GM12878 (cell line): ENCODE measurements around the gene C1QTNF7. TPM values are rescaled to one million over a fixed set of nuclear protein-coding genes. Genes with fewer than 3 reads are reported as not detected.

Source experiments
- ATAC-seq: fragments of 200-7000 bp; cut with Tn5 transposase; 3 replicates; pipeline ENCODE4 v1.9.1; 2020; ENCODE audit warnings: mild to moderate bottlenecking, moderate library complexity
- BruUV-seq: library from RNA; stranded (reverse); fragments of 400-500 nt; replicated peaks from 2 replicates; lab custom pipeline; 2021; lab: Mats Ljungman, UMichigan
- CTCF ChIA-PET: fragments of 300-600 bp; sonication (Branson Sonifier 250); formaldehyde crosslinking; extraction: SDS; loops from one replicate; lab custom pipeline; 2021; ENCODE audit warnings: inconsistent platforms; lab: Yijun Ruan, JAX
- POLR2A ChIA-PET: fragments of 350-600 bp; formaldehyde crosslinking; extraction: SDS; loops from one replicate; lab custom pipeline; 2021; ENCODE audit warnings: inconsistent platforms; lab: Charles Lee
- RAD21 ChIA-PET: fragments of 300-600 bp; sonication (Branson Sonifier 250); formaldehyde crosslinking; loops from one replicate; lab custom pipeline; 2023; ENCODE audit warnings: antibody characterized with exemption; ENCODE audit not compliant: unreplicated experiment; lab: Charles Lee
- SMC1A ChIA-PET: fragments of 300-600 bp; sonication (Branson Sonifier 250); formaldehyde crosslinking; loops from one replicate; lab custom pipeline; 2023; ENCODE audit not compliant: unreplicated experiment, uncharacterized antibody; lab: Charles Lee
- DNase-seq: peaks from one replicate; pipeline ENCODE4 v3.0.0-alpha.2; 2011; ENCODE audit warnings: low read depth, low spot score
- FAIRE-seq: peaks from 3 replicates; lab custom pipeline; 2011; peaks lifted over from hg19 to GRCh38; lab: Jason Lieb, UNC
- H2AFZ ChIP-seq: 2 replicates; pipeline ENCODE4 v1.6.0; 2011; ENCODE audit warnings: low read depth, low read length, control low read depth; ENCODE audit not compliant: control insufficient read depth
- H3K27ac ChIP-seq: 2 replicates; pipeline ENCODE4 v1.5.1; 2011; ENCODE audit warnings: control low read depth; ENCODE audit not compliant: control insufficient read depth, insufficient read depth
- H3K27me3 ChIP-seq, 2 experiments: replicated peaks in 1 of 2; 2 replicates each; pipeline versions ENCODE4 v1.6.0 to v1.6.1; 2011; ENCODE audit warnings: low read length in 1 of 2; ENCODE audit not compliant: control insufficient read depth in 2 of 2, insufficient read depth in 2 of 2
- H3K36me3 ChIP-seq, 2 experiments: 2 replicates each; pipeline ENCODE4 v1.5.1; 2011; ENCODE audit warnings: low read length in 1 of 2; ENCODE audit not compliant: control insufficient read depth in 2 of 2, insufficient read depth in 2 of 2
- H3K4me1 ChIP-seq: 2 replicates; pipeline ENCODE4 v1.6.1; 2011; ENCODE audit warnings: mild to moderate bottlenecking, low read length, moderate library complexity, mixed read lengths; ENCODE audit not compliant: control insufficient read depth, insufficient read depth
- H3K4me2 ChIP-seq: 2 replicates; pipeline ENCODE4 v1.6.0; 2011; ENCODE audit warnings: control low read depth; ENCODE audit not compliant: control insufficient read depth, insufficient read depth
- H3K4me3 ChIP-seq: fragments of 200-600 bp; sonication (generic); 2 replicates; pipeline ENCODE4 v1.5.1; 2016
- H3K79me2 ChIP-seq: 2 replicates; pipeline ENCODE4 v1.6.0; 2011; ENCODE audit warnings: low read length; ENCODE audit not compliant: control insufficient read depth, insufficient read depth
- H3K9ac ChIP-seq: 2 replicates; pipeline ENCODE4 v1.8.0; 2011; ENCODE audit warnings: low read length, control low read depth, mixed read lengths; ENCODE audit not compliant: control insufficient read depth, insufficient read depth
- H3K9me3 ChIP-seq: replicated peaks from 3 replicates; pipeline ENCODE4 v1.5.1; 2011; ENCODE audit warnings: mild to moderate bottlenecking, low read length; ENCODE audit not compliant: control insufficient read depth, insufficient read depth
- H4K20me1 ChIP-seq: 2 replicates; pipeline ENCODE4 v1.6.0; 2011; ENCODE audit not compliant: control insufficient read depth, insufficient read depth
- BCL11A ChIP-seq: IDR thresholded peaks from 2 replicates; pipeline ENCODE4 v1.6.1; 2011; ENCODE audit warnings: low read depth, low read length
- BMI1 ChIP-seq: fragments of 450-650 bp; IDR thresholded peaks from 2 replicates; pipeline ENCODE4 v1.6.1; 2016; ENCODE audit warnings: mild to moderate bottlenecking, moderate library complexity, borderline replicate concordance
- BRCA1 ChIP-seq: IDR thresholded peaks from 2 replicates; pipeline ENCODE4 v1.6.1; 2011; ENCODE audit warnings: low read depth, low read length, improper control_type of control experiment
- FOS ChIP-seq: IDR thresholded peaks from 3 replicates; pipeline ENCODE4 v1.6.1; 2011; ENCODE audit warnings: borderline replicate concordance; ENCODE audit not compliant: insufficient read length; ENCODE audit errors: extremely low read depth
- MYC ChIP-seq: IDR thresholded peaks from 2 replicates; pipeline ENCODE4 v1.6.1; 2011; ENCODE audit warnings: mild to moderate bottlenecking, low read length, moderate library complexity, inconsistent platforms; ENCODE audit not compliant: insufficient read depth, insufficient replicate concordance, insufficient read length, severe bottlenecking
- NFYA ChIP-seq: IDR thresholded peaks from 2 replicates; pipeline ENCODE4 v1.6.1; 2011; ENCODE audit warnings: low read depth, mild to moderate bottlenecking, low read length, improper control_type of control experiment, borderline replicate concordance
- POLR2A ChIP-seq: IDR thresholded peaks from 2 replicates; pipeline ENCODE4 v1.6.1; 2011; ENCODE audit warnings: low read depth, mild to moderate bottlenecking, low read length
- POU2F2 ChIP-seq: IDR thresholded peaks from 3 replicates; pipeline ENCODE4 v1.6.1; 2011; ENCODE audit warnings: low read depth, mild to moderate bottlenecking, low read length, borderline replicate concordance
- SMARCA5 ChIP-seq: fragments of 450-650 bp; IDR thresholded peaks from 2 replicates; pipeline ENCODE4 v1.6.1; 2017; ENCODE audit warnings: mild to moderate bottlenecking
- SREBF1 ChIP-seq: IDR thresholded peaks from 2 replicates; pipeline ENCODE4 v1.6.1; 2012; ENCODE audit warnings: mild to moderate bottlenecking, low read length
- ZNF207 ChIP-seq: fragments of 450-650 bp; IDR thresholded peaks from 2 replicates; pipeline ENCODE4 v1.6.1; 2014; ENCODE audit warnings: antibody characterized with exemption, mild to moderate bottlenecking, borderline replicate concordance
- ZNF217 ChIP-seq: fragments of 450-650 bp; IDR thresholded peaks from 2 replicates; pipeline ENCODE4 v1.6.1; 2017; ENCODE audit warnings: antibody characterized with exemption, mild to moderate bottlenecking
- WGBS: methylation state at CpG from one replicate; pipeline ENCODE4 v1.1.6; 2016; ENCODE audit warnings: low lambda C conversion rate; ENCODE audit not compliant: insufficient replicate concordance, insufficient coverage; ENCODE audit errors: missing lambda C conversion rate; 5-methylcytosine and 5-hydroxymethylcytosine counted together
- in situ Hi-C: fragments of 300-500 bp; cut with MboI; formaldehyde crosslinking; loops from 9 replicates; pipeline ENCODE4 v1.14.3; 2018; ENCODE audit warnings: mixed read lengths
- intact Hi-C: fragments of 100-400 bp; cut with micrococcal nuclease; formaldehyde crosslinking; loops from one replicate; pipeline ENCODE4 v1.14.2; 2022; ENCODE audit not compliant: unreplicated experiment
- polyA plus RNA-seq, 11 experiments: library from polyadenylated mRNA; depleted of rRNA in 4 of 11; unstranded in 6 of 11; stranded (reverse) in 5 of 11; fragments of >200 nt; fragmentation: Nextera tagmentation in 4 of 11; fragmentation: Illumina TruSeq in 1 of 11; extraction: Ambion mirVana in 4 of 11; extraction: Trizol in 1 of 11; gene quantifications; 1 replicate in 1 of 11; 2 replicates in 10 of 11; pipeline versions ENCODE4 v1.2.1 to v1.2.3, GENCODE V29; 2011 to 2016; ENCODE audit warnings: inconsistent platforms in 2 of 11, missing spikeins in 2 of 11, low read depth in 1 of 11
- total RNA-seq, 4 experiments: library from RNA; depleted of rRNA in 3 of 4; stranded (reverse); fragments of >200 nt in 3 of 4; fragmentation: Illumina TruSeq in 1 of 4; extraction: Trizol in 1 of 4; gene quantifications; 2 replicates each; pipeline versions ENCODE4 v1.2.1 to v1.2.3, GENCODE V29; 2013 to 2021
- TF ChIP-seq, protein P1 (sequence below), 3 experiments: IDR thresholded peaks in 2 of 3; conservative IDR thresholded peaks in 1 of 3; 2 replicates each; pipeline ENCODE4 v1.5.1; 2011; ENCODE audit warnings: low read depth in 3 of 3, low read length in 3 of 3, mild to moderate bottlenecking in 3 of 3, control low read depth in 2 of 3, moderate library complexity in 2 of 3, inconsistent platforms in 1 of 3, mixed read lengths in 1 of 3; ENCODE audit not compliant: control insufficient read depth in 2 of 3, insufficient read depth in 1 of 3; ENCODE audit errors: extremely low read depth in 1 of 3
- TF ChIP-seq, protein P2 (sequence below): IDR thresholded peaks from 2 replicates; pipeline ENCODE4 v1.6.1; 2011; ENCODE audit warnings: low read depth, mild to moderate bottlenecking, low read length, moderate library complexity, borderline replicate concordance; ENCODE audit errors: extremely low read depth
- TF ChIP-seq, protein P3 (sequence below): IDR thresholded peaks from 2 replicates; pipeline ENCODE4 v1.6.1; 2011; ENCODE audit warnings: borderline replicate concordance, low read depth, mild to moderate bottlenecking, moderate library complexity, low read length; ENCODE audit not compliant: insufficient read depth, poor library complexity, severe bottlenecking
- TF ChIP-seq, protein P4 (sequence below): fragments of 450-650 bp; IDR thresholded peaks from 2 replicates; pipeline ENCODE4 v1.6.1; 2016; ENCODE audit warnings: mild to moderate bottlenecking

Gene C1QTNF7
- total and polyA plus RNA-seq, 10 of the 15 experiments (the other 5 are each of a cell fraction or from before 2014, with no cell fraction given): not detected

DNA sequence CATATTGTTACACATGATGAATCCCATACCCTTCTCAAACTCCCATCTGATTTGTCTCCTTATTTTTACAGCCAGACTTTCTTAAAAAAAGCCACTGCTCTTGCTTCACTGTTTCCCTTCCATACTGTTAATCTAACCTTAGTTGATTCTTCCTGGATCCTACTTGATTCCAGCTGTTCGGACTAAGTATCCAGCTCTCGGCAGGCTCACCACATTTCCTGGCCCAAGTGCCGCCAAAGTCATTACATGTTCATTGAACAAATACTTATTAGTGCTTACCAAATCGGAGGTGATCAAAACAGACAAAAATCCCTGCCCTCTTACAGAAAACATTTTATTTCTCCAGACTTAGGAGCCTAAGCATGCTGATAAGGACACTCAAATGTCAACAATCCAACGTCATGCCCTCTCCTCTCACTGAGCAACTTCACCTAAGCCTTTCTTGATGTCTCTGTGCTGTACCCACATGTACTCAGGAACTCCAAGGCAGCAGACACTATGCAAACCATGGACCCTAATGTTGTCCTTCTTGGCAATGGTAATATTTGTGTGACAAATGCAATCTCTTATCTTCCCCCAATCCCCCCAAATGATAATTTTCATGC, 45.1 kb upstream of the C1QTNF7 start:
- FAIRE-seq: no peak
- H3K27me3 ChIP-seq: no peaks in the 10 kb centered on the region; a peak in 1 of 4 replicates

More for the DNA sequence above, 45.1 kb upstream of the C1QTNF7 start:
- Histone ChIP-seq H3K79me2 (no peaks in the 10 kb centered on the region), H3K9me3 (no peaks in the 10 kb centered on the region), H3K9ac (no peak overlapping the region)
- no peak for DNase-seq
- CTCF ChIA-PET: interaction anchor here (0.6 kb wide), 1 partner anchor 149 kb away, joined by 3 read pairs; no protein-coding TSS in a partner anchor
- TF ChIP-seq SMARCA5 (no peak), FOS (no peak), NFYA (no peak), MYC (no peak), SREBF1 (no peak), POLR2A (no peak), BMI1 (no peak), POU2F2 (no peak), BCL11A (no peak), ZNF207 (no peak), BRCA1 (no peak), ZNF217 (no peak)
- TF ChIP-seq, protein P1, sequence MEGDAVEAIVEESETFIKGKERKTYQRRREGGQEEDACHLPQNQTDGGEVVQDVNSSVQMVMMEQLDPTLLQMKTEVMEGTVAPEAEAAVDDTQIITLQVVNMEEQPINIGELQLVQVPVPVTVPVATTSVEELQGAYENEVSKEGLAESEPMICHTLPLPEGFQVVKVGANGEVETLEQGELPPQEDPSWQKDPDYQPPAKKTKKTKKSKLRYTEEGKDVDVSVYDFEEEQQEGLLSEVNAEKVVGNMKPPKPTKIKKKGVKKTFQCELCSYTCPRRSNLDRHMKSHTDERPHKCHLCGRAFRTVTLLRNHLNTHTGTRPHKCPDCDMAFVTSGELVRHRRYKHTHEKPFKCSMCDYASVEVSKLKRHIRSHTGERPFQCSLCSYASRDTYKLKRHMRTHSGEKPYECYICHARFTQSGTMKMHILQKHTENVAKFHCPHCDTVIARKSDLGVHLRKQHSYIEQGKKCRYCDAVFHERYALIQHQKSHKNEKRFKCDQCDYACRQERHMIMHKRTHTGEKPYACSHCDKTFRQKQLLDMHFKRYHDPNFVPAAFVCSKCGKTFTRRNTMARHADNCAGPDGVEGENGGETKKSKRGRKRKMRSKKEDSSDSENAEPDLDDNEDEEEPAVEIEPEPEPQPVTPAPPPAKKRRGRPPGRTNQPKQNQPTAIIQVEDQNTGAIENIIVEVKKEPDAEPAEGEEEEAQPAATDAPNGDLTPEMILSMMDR (IDR thresholded peaks at IDR 0.05 in 2 of 3, conservative IDR thresholded peaks at IDR 0.05 in 1 of 3; ENCODE audit: control insufficient read depth in 2 of 3, extremely low read depth in 1 of 3, insufficient read depth in 1 of 3, low read depth in 3 of 3, low read length in 3 of 3): no peak
- TF ChIP-seq, protein P2, sequence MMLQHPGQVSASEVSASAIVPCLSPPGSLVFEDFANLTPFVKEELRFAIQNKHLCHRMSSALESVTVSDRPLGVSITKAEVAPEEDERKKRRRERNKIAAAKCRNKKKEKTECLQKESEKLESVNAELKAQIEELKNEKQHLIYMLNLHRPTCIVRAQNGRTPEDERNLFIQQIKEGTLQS: no peak
- TF ChIP-seq, protein P3, sequence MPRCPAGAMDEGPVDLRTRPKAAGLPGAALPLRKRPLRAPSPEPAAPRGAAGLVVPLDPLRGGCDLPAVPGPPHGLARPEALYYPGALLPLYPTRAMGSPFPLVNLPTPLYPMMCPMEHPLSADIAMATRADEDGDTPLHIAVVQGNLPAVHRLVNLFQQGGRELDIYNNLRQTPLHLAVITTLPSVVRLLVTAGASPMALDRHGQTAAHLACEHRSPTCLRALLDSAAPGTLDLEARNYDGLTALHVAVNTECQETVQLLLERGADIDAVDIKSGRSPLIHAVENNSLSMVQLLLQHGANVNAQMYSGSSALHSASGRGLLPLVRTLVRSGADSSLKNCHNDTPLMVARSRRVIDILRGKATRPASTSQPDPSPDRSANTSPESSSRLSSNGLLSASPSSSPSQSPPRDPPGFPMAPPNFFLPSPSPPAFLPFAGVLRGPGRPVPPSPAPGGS: no peak
- TF ChIP-seq, protein P4, sequence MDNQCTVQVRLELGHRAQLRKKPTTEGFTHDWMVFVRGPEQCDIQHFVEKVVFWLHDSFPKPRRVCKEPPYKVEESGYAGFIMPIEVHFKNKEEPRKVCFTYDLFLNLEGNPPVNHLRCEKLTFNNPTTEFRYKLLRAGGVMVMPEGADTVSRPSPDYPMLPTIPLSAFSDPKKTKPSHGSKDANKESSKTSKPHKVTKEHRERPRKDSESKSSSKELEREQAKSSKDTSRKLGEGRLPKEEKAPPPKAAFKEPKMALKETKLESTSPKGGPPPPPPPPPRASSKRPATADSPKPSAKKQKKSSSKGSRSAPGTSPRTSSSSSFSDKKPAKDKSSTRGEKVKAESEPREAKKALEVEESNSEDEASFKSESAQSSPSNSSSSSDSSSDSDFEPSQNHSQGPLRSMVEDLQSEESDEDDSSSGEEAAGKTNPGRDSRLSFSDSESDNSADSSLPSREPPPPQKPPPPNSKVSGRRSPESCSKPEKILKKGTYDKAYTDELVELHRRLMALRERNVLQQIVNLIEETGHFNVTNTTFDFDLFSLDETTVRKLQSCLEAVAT: no peak
- TF ChIP-seq, all 136 proteins: peak for 0
- H3K27ac ChIP-seq: no peak overlapping the region
- SMC1A ChIA-PET: no interaction called here
- POLR2A ChIA-PET: no interaction called here
- H3K4me3 ChIP-seq: no peak overlapping the region
- ATAC-seq: no peak
- H2AFZ ChIP-seq: no peak overlapping the region
- H4K20me1 ChIP-seq: no peaks in the 10 kb centered on the region
- in situ Hi-C loops: no loop called here
- H3K36me3 ChIP-seq: no peaks in the 10 kb centered on the region
- BruUV-seq: no TSS peak
- no peaks in the 10 kb centered on the region for H3K4me1 ChIP-seq
- H3K4me2 ChIP-seq: no peak overlapping the region
- 41% methylated on average over 5 of the region's 5 CpGs for WGBS
- intact Hi-C loops: no loop called here
- RAD21 ChIA-PET: no interaction called here
